Left lung (tissue), 10 donors: ENCODE measurements around the gene UBE2QL1. TPM values are rescaled to one million over a fixed set of nuclear protein-coding genes. Genes with fewer than 3 reads are reported as not detected.

ENCODE experiments used
- ATAC-seq: fragments of 200-7000 bp; cut with Tn5 transposase; one replicate; pipeline ENCODE4 v1.9.1; 2020; ENCODE audit warnings: moderate library complexity
- DNase-seq, 4 donors: peaks; one replicate each; pipeline ENCODE4 v3.0.0-alpha.2; 2013 to 2020
- H3K27ac ChIP-seq, 2 donors: fragments of 200-600 bp; sonication (generic) in 1 of 2; one replicate each; pipeline versions ENCODE4 v1.5.0 to v1.8.0; 2020 to 2021
- H3K27me3 ChIP-seq, 2 donors: fragments of 200-600 bp; sonication (generic) in 1 of 2; one replicate each; pipeline versions ENCODE4 v1.5.0 to v1.8.0; 2020 to 2021
- H3K36me3 ChIP-seq, 2 donors: fragments of 200-600 bp; sonication (generic) in 1 of 2; one replicate each; pipeline versions ENCODE4 v1.5.0 to v1.8.0; 2020 to 2021
- H3K4me1 ChIP-seq, 2 donors: fragments of 200-600 bp; one replicate each; pipeline ENCODE4 v1.8.0; 2021
- H3K4me3 ChIP-seq, 2 donors: fragments of 200-600 bp; sonication (generic) in 1 of 2; one replicate each; pipeline versions ENCODE4 v1.5.0 to v1.8.0; 2020 to 2021; ENCODE audit warnings: mild to moderate bottlenecking in 1 of 2
- H3K9me3 ChIP-seq, 2 donors: fragments of 200-600 bp; sonication (generic) in 1 of 2; one replicate each; pipeline versions ENCODE4 v1.5.0 to v1.8.0; 2020 to 2021
- CTCF ChIP-seq, 2 donors: fragments of 200-600 bp; sonication (generic) in 1 of 2; IDR thresholded peaks; one replicate each; pipeline versions ENCODE4 v1.5.0 to v1.8.0; 2021; ENCODE audit warnings: antibody characterized with exemption in 2 of 2
- intact Hi-C, 2 donors: fragments of 100-400 bp; cut with DNase I; formaldehyde crosslinking; loops; one replicate each; pipeline versions ENCODE4 v1.11.2 to v1.14.2; 2022
- polyA plus RNA-seq, 6 donors: library from polyadenylated mRNA; unstranded; fragments of 120-200 nt; gene quantifications; one replicate each; pipeline ENCODE4 v1.2.1, GENCODE V29; 2013; ENCODE audit not compliant: insufficient read length in 6 of 6
- total RNA-seq, 2 donors: library from RNA; stranded (reverse); fragmentation: NEBNext Ultra II Directional; extraction: Animal tissue kit (Norgen Biotek cat#: 25700); gene quantifications; one replicate each; pipeline ENCODE4 v1.2.1, GENCODE V29; 2021
- donor health status: DM: no; HTN: yes; CAD: no.
- donor health status: DM: no; HTN: no; CAD: no.

UBE2QL1 gene
- total and polyA plus RNA-seq, 8 donors: 0.05 to 0.32 (median 0.27) TPM

GRCh38 chr5:6446042-6446441, 2.6 kb upstream of the UBE2QL1 start:
- no peak overlapping the region for H3K4me3 ChIP-seq
- peaks cover 0 to 6% of the 10 kb centered on the region in 2 donors for H3K4me1 ChIP-seq
- intact Hi-C loops: no loop called here
- ATAC-seq (no peak), DNase-seq (no peak)
- H3K27me3 ChIP-seq: peaks cover 23 to 41% of the 10 kb centered on the region in 2 donors
- TF ChIP-seq CTCF (IDR thresholded peaks at IDR 0.05): no peak
- peaks cover 0 to 7% of the 10 kb centered on the region in 2 donors for H3K9me3 ChIP-seq
- no peak overlapping the region for H3K27ac ChIP-seq
- H3K36me3 ChIP-seq: no peaks in the 10 kb centered on the region

GRCh38 chr5:6446626-6447309, 1.9 kb upstream of the UBE2QL1 start:
- intact Hi-C loops: no loop called here
- peaks cover 30 to 48% of the 10 kb centered on the region in 2 donors for H3K27me3 ChIP-seq
- H3K9me3 ChIP-seq: peaks cover 0 to 7% of the 10 kb centered on the region in 2 donors
- ATAC-seq (no peak), DNase-seq (no peak)
- H3K4me3 ChIP-seq: no peak overlapping the region
- TF ChIP-seq CTCF (IDR thresholded peaks at IDR 0.05): no peak
- peaks cover 0 to 6% of the 10 kb centered on the region in 2 donors for H3K4me1 ChIP-seq
- no peak overlapping the region for H3K27ac ChIP-seq
- H3K36me3 ChIP-seq: no peaks in the 10 kb centered on the region

- no peak overlapping the region for H3K27ac ChIP-seq
- TF ChIP-seq CTCF (IDR thresholded peaks at IDR 0.05): no peak
- ATAC-seq (no peak), DNase-seq (no peak)
- intact Hi-C loops: no loop called here
- no peaks in the 10 kb centered on the region for H3K36me3 ChIP-seq
- peaks cover 0 to 6% of the 10 kb centered on the region in 2 donors for H3K9me3 ChIP-seq
- H3K4me3 ChIP-seq: no peak overlapping the region
- peaks cover 33 to 56% of the 10 kb centered on the region in 2 donors for H3K27me3 ChIP-seq
- H3K4me1 ChIP-seq: peaks cover 0 to 6% of the 10 kb centered on the region in 2 donors
Measured at GRCh38 chr5:6447384-6448140, 1.1 kb upstream of the UBE2QL1 start.

- TF ChIP-seq CTCF (IDR thresholded peaks at IDR 0.05): no peak
- Histone ChIP-seq H3K9me3 (peaks cover 0 to 2% of the 10 kb centered on the region in 2 donors), H3K4me3 (no peak overlapping the region), H3K27ac (no peak overlapping the region), H3K4me1 (peaks cover 0 to 6% of the 10 kb centered on the region in 2 donors), H3K36me3 (no peaks in the 10 kb centered on the region), H3K27me3 (peaks cover 39 to 62% of the 10 kb centered on the region in 2 donors)
- intact Hi-C loops: no loop called here
- DNase-seq: no peak
- ATAC-seq: no peak
Measured at GRCh38 chr5:6448141-6448491, 543 bp upstream of the UBE2QL1 start.

- H3K27me3 ChIP-seq: peaks cover 40 to 77% of the 10 kb centered on the region in 2 donors
- intact Hi-C loops: no loop called here
- peaks cover 0 to 6% of the 10 kb centered on the region in 2 donors for H3K4me1 ChIP-seq
- H3K4me3 ChIP-seq: no peak overlapping the region
- ATAC-seq (no peak), DNase-seq (no peak)
- H3K27ac ChIP-seq: no peak overlapping the region
- H3K9me3 ChIP-seq: no peaks in the 10 kb centered on the region
- no peak for TF ChIP-seq CTCF (IDR thresholded peaks at IDR 0.05)
- no peaks in the 10 kb centered on the region for H3K36me3 ChIP-seq
Measured at GRCh38 chr5:6449465-6450158, 953 bp downstream of the UBE2QL1 start.
